ENCODE results near the gene PPP2R3C. TPM values are rescaled to one million over a fixed set of nuclear protein-coding genes. Genes with fewer than 3 reads are reported as not detected.

Gene PPP2R3C
- total and polyA plus RNA-seq, 2 of the 4 experiments (the other 2 are of a cell fraction): 15.9 to 17.0 TPM

GRCh38 chr14:35134329-35135123 is 12.7 kb upstream of the PPP2R3C start:
- ATAC-seq (ENCODE audit: low read depth): peak; percentile 14; the same call in 1 of the 2 replicates
- no TSS peak for BruUV-seq (replicated peaks)
- no peak overlapping the region for H2BK20ac ChIP-seq (ENCODE audit: low read depth, low read length)
- no peaks in the 10 kb centered on the region for H4K20me1 ChIP-seq (ENCODE audit: insufficient read depth, low read length)
- H3K23ac ChIP-seq (ENCODE audit: low read depth, low read length): no peak overlapping the region
- no peak overlapping the region for H4K5ac ChIP-seq (ENCODE audit: low read depth, low read length)
- no peak overlapping the region for H4K91ac ChIP-seq (ENCODE audit: insufficient read depth, low read depth, low read length)
- no peaks in the 10 kb centered on the region for H3K27me3 ChIP-seq (ENCODE audit: control insufficient read depth, insufficient read depth, low read length)
- no CpG with 5 or more reads among the region's 4 CpGs for WGBS, 2 experiments (ENCODE audit: extremely low coverage in 2 of 2, insufficient read length in 1 of 2)
- H3K9me1 ChIP-seq (ENCODE audit: insufficient read depth, low read length): no peaks in the 10 kb centered on the region
- dilution Hi-C loops (cut with HindIII; ENCODE audit: low sequenced_read_pairs, unreplicated experiment) (no loop called here), in situ Hi-C loops (cut with MboI; ENCODE audit: low sequenced_read_pairs) (loop anchor here (5.0 to 25.0 kb wide), 2 partner anchors 278 to 678 kb away; partner anchors contain the start of gene RALGAPA1), intact Hi-C loops (cut with micrococcal nuclease) (no loop called here)
- H3K79me1 ChIP-seq (ENCODE audit: low read depth in 1 of 2, low read length in 2 of 2): peaks cover 18 to 42% of the 10 kb centered on the region in 2 experiments
- H3K9me3 ChIP-seq (ENCODE audit: control insufficient read depth, insufficient read depth, low read length): peaks cover 6% of the 10 kb centered on the region
- ChIA-PET CTCF (interaction anchor here (0.8 to 1.2 kb wide), 2 partner anchors 9 to 80 kb away, joined by 4 read pairs; no protein-coding TSS in a partner anchor), POLR2A (ENCODE audit: unreplicated experiment) (no interaction called here)
- H2BK15ac ChIP-seq (ENCODE audit: low read depth, low read length): no peak overlapping the region
- no peak overlapping the region for H3K27ac ChIP-seq (ENCODE audit: insufficient read depth, low read length)
- no peak overlapping the region for H3K18ac ChIP-seq (ENCODE audit: low read depth, low read length)
- H3K4ac ChIP-seq (ENCODE audit: low read depth, low read length): no peak overlapping the region
- no peak overlapping the region for H2AFZ ChIP-seq (replicated peaks; ENCODE audit: low read length, poor library complexity)
- H3K14ac ChIP-seq (replicated peaks; ENCODE audit: low read depth, low read length): no peak overlapping the region
- H2BK5ac ChIP-seq (ENCODE audit: low read depth, low read length, poor library complexity, severe bottlenecking): no peak overlapping the region
- H3K4me2 ChIP-seq (ENCODE audit: low read depth, low read length): no peak overlapping the region
- H4K8ac ChIP-seq (ENCODE audit: low read depth in 2 of 2, low read length in 2 of 2): no peak overlapping the region
- H2BK120ac ChIP-seq (ENCODE audit: low read depth, low read length): no peak overlapping the region
- no peaks in the 10 kb centered on the region for H3K4me1 ChIP-seq (ENCODE audit: control insufficient read depth, insufficient read depth, low read length)
- H3K56ac ChIP-seq (ENCODE audit: extremely low read depth, insufficient read depth, low read length): no peak overlapping the region
- TF ChIP-seq SMC3 (IDR thresholded peaks at IDR 0.05; ENCODE audit: low read depth, low read length) (no peak), CTCF (conservative IDR thresholded peaks at IDR 0.05; ENCODE audit: low read depth, low read length) (no peak), CHD1 (IDR thresholded peaks at IDR 0.05; ENCODE audit: low read depth, low read length) (no peak), RCOR1 (IDR thresholded peaks at IDR 0.05; ENCODE audit: insufficient replicate concordance, low read length) (no peak), MXI1 (IDR thresholded peaks at IDR 0.05; ENCODE audit: borderline replicate concordance, low read depth, low read length) (no peak), BHLHE40 (IDR thresholded peaks at IDR 0.05; ENCODE audit: low read depth, low read length) (no peak), RAD21 (IDR thresholded peaks at IDR 0.05; ENCODE audit: low read length) (no peak), MAZ (IDR thresholded peaks at IDR 0.05; ENCODE audit: borderline replicate concordance, low read depth, low read length) (no peak), MAFK (IDR thresholded peaks at IDR 0.05; ENCODE audit: low read depth, low read length) (no peak), RFX5 (IDR thresholded peaks at IDR 0.05; ENCODE audit: low read depth, low read length) (no peak)
- H2AK5ac ChIP-seq (ENCODE audit: low read depth, low read length): no peak overlapping the region
- H3K36me3 ChIP-seq (ENCODE audit: control insufficient read depth, insufficient read depth, low read length): peaks cover 9% of the 10 kb centered on the region; the same call in 1 of the 2 replicates
- no peak overlapping the region for H2AK9ac ChIP-seq (replicated peaks; ENCODE audit: low read depth, low read length, poor library complexity)
- no peak overlapping the region for H3K4me3 ChIP-seq (ENCODE audit: insufficient read depth, low read depth, low read length)
- no peak overlapping the region for H3K9ac ChIP-seq (ENCODE audit: low read depth, low read length)
- DNase-seq: no peak
